Measurements from ENCODE around the gene CDH13.

CDH13 gene

GRCh38 chr16:82793528-82794245 lies 166.9 kb downstream of the CDH13 start:
- no peak for DNase-seq

GRCh38 chr16:82796047-82796446 lies 169.3 kb downstream of the CDH13 start:
- DNase-seq, result no peak

GRCh38 chr16:82801361-82801760 lies 174.6 kb downstream of the CDH13 start:
- DNase-seq, result no peak

- no peak for DNase-seq
Observed at GRCh38 chr16:82805866-82806265, 179.1 kb downstream of the CDH13 start.

DNA sequence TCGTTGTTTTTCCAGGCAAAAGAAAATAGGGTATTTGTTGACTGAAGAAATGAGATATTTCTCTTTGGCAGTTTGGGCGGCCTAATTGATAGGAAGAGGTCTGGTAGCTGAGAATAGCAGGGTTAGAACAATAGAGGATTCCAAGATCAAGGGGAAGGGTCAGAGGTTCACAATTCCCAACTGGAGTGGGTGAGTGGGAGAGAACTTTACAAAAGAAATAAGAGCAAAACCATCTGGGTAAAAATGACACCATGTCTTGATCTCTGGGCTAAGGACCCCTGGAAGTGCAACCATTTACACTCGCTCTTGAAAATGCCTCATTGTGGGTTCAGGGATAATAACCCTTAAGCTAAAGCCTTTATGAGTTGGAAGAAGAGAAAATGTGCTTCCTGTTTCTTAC lies 180.5 kb downstream of the CDH13 start:
- no peak for DNase-seq

- DNase-seq, result no peak
Observed at GRCh38 chr16:82808036-82808435, 181.3 kb downstream of the CDH13 start.

DNA sequence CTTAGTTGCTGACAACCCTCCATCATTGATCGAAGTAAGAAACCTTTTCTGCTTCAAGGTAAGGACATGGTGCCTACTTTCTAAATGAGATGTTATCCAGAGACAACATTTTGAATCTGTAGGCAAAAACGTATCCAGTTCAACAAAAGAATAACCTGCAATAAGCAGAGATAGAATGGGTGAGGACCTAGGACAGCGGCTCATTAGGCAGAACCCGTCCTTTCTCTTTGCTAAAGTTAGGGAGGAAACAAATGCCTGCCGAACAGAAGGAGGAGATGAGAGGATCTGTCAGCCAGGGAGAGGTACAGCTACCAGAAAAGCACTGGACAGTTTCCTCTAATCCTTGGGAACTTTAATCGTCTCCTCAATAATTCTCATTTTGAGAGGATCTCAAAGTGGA lies 183.3 kb downstream of the CDH13 start:
- DNase-seq, result no peak

- no peak for DNase-seq
Observed at GRCh38 chr16:82814059-82814458, 187.3 kb downstream of the CDH13 start.

DNA sequence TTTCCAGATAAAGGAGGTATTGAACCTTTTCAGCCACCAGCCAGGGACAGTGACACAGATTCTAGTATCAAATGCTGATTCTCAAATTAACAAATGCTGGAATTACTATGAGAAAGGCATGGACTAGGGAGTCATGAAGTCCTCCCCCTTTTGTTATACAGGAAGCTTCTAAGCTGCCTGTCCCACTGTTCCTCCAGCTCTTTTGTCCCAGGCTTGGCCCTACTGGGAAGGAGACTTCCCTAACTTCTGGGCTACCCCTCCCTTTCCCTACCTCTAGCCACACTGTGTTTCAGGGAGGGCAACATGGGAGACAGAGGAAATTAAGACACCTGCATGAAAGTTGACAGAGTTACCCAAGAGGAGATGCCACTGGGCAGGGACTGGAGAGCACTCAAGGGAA lies 192.5 kb downstream of the CDH13 start:
- DNase-seq, result no peak

DNA sequence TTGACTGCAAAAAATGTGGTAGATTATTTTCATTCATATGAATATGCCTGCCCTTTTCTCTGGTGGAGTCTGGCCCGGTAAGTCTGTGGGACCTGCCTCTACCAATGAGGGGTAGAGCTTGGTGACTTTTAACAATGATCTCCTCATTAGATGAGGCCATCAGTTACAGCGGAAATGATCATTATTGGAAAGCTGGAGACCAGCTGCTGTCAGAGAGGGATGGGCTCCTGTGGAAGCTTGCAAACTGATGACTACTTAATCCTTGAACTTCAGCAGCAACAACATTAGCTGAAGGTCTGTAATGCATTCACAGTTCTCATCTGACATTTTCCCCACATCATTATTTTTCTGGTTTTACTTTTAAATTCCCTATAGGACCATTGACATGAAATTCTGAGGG lies 194.1 kb downstream of the CDH13 start:
- no peak for DNase-seq

GRCh38 chr16:82824408-82824807 lies 197.6 kb downstream of the CDH13 start:
- no peak for DNase-seq

DNA sequence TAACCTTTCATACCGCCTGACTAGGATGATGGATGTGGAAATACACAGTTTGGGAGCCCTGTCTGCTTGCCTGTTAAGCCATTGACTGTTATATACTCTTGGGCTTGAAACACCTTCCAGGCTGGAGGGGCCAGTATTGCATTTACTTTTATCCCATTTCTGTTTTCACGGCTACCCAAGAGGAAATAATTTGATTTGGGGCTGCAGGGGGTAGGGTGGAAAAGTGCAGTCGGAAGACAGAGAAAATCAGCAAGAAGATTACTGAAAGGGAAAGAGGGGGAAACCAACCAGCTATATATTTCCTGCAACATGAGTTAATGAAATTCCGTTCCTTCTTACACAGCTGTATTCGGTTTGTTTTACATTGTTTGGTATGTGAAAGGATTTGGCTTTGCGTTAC lies 202.5 kb downstream of the CDH13 start:
- DNase-seq, result no peak

GRCh38 chr16:82830944-82831343 lies 204.2 kb downstream of the CDH13 start:
- DNase-seq, result no peak

DNA sequence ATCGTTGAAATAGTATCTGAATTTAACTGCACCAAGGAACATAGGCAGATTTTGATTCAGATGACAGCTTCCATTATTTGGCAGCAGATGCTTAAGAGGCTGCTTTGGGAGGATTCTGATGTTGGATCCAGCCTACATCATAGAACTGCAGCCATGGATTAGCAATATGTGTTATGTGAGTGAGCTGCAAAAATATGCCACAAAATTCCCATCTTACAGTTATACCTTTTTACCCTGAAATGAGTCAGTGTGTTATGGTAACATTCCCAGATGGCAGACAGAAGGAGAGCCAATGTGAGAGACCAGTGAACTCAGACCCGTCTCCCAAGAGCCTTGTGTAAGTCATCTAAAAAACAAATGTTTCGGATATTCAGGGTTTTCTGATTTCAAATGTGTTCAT lies 206.1 kb downstream of the CDH13 start:
- DNase-seq, result no peak

DNA sequence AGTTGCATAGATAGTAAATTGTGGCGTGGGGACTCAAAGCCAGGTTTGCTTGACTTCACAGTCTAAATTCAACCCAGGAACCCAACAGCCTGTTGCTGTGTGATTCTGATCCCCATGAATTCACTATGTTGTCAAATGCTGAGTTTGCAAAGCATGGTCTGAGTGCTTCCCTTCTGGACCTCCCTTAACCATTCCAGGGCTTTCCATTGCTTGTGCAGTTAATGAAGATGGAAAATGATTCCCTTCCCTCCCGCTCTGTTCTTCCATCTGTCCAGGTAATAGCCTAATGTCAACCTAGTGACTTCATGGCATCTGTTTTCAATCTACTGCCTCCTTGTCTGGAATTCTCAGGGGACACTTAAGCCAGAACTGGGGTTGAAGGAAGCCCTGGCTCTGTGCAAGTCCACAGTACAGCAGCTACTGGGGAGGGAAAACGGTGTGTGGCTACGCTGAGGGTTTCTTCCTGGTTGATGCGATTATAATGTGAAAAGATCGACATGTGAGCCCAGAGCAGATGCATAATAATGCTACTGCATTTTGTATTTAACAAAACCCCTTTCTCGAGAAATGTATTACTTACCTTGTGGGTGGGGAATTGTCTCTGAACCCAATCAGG lies 206.7 kb downstream of the CDH13 start:
- DNase-seq, result no peak

DNA sequence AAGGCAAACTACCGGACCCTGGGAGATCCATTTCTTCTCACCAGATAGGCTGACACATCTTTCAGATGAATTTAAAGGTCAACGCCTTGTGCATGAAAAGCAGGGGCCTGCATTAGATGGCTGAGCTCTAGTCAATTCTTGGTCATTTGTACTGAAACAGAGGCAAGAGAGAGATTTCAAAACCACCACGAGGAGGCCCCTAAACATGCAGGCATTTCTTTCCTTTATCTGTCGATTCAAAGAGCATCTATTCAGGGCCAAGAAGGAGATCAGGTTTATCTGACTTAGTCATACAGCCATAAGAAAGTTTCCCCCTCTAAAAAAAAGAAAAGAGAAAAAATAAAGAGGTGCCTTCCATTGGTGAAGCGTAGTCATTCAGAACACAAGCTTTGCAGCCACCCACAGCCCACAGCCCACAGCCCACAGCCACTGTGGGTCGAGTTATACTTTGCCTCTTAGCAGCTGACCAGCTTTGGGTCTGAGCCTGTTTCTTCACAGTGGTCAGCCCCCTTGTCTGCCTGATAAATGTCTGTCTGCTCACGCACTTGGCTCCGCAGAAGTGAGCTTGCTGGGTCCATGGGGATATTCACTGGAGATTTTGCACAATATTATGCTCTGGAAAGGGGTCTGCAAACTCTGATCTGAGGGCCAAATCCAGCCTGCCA lies 207.5 kb downstream of the CDH13 start:
- no peak for DNase-seq

- DNase-seq, result no peak
Observed at GRCh38 chr16:82835487-82836155, 208.9 kb downstream of the CDH13 start.

DNA sequence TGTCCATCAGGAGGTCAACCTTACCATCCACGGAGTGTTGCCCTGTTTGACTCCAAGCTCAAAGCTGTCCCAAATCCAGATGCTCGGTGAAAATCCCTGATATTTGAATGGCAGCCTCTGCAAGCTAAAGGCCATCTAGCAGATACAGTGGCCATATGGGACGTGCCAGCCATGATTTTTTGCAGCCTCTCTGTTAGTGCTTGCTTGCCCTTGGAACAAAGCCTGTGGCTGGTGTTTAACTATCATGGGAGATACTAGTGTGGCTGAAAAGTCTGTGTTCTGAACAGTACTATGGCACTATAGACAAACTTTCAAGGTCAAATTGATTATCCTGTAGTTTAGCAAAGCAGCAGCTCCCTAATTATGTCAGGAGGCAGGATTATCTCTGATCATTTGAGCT lies 214.3 kb downstream of the CDH13 start:
- DNase-seq, result no peak

- no peak for DNase-seq
Observed at GRCh38 chr16:82843606-82844271, 217.0 kb downstream of the CDH13 start.

- DNase-seq, result no peak
Observed at GRCh38 chr16:82845116-82845515, 218.3 kb downstream of the CDH13 start.

DNA sequence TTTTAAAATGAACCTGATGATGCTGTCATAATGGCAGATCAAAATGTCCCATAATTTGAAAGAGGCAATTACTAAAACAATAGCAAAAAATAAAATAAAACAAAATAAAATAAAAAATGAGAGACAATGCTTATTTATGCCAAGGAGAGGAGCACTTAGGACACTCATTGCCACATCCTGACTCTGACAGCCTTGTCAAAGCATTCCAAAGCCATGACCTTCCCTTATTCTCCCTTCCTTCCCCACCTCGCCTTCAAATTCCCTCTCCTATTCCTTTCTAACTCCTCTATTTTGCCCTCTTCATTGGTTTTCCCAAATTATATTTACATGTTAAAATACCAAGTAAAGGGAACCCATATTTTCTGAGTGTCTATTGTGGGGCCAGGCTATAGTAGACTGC lies 220.0 kb downstream of the CDH13 start:
- DNase-seq, result no peak

GRCh38 chr16:82848013-82848412 lies 221.2 kb downstream of the CDH13 start:
- peak in 1 of 3 experiments; percentile 2 for DNase-seq

DNA sequence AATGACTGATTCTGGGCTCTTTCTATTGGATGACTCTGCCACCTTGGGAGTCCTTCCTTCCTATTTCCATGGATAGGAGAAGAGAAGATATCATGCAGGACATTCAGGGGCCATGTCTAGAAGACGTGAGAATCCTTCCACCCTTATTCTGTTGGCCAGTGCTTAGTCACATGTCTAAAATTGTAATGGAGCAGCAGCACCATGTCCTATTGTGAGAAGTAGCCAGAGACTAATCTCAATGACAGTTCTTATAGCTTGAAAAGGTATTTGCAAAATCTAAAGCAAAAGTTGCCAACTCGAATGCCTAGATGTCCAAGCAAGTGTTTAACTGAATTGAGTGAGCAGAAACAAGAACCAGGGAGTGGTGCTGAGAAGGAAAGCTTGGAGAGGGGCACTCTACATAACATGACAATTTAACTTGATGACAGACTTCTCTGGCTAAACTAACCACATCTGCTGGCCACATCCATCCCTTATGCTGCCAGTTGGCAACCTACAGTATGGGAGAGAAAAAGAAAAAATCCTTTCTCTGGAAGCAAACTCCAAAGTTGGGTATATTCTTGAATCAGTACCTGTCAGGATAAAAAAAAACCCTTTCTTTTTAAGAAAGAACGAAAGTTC lies 225.7 kb downstream of the CDH13 start:
- DNase-seq, result no peak

Data from NCI-H1417 (cell line).